ENCODE results near the gene COX7A2L.

DNA sequence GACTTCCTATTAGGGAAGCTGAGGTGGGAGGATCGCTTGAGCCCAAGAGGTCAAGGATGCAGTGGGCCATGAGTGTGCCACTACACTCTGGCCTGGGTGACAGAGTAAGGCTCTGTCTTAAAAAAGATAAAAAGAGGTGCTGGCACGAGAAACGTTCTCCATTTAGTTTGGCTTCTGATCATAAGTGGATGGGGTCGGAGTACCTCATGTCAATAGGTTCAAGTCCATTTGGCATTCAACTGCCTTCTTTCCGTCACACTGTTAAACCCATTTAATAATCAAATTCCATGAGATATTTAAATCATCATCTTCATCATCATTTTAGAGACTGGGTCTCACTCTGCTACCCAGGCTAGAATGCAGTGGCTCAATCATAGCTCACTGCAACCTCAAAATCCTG is 9.2 kb downstream of the COX7A2L start:
- TF ChIP-seq POLR2A (IDR thresholded peaks at IDR 0.05) (no peak), POLR2AphosphoS5 (IDR thresholded peaks at IDR 0.05) (no peak)
